GM12878 (cell line): ENCODE data around the gene DDX19B. TPM values are rescaled to one million over a fixed set of nuclear protein-coding genes. Genes with fewer than 3 reads are reported as not detected.
A peak's percentile ranks its signal among the peaks of the same experiment; 100 is the strongest.

Experiments used
- ASH2L ChIP-seq: fragments of 300-600, 200-600 bp; sonication (generic); IDR thresholded peaks from 2 replicates; pipeline ENCODE4 v1.6.1; 2017; ENCODE audit warnings: low read depth, mild to moderate bottlenecking, borderline replicate concordance
- BACH1 ChIP-seq: fragments of 450-650 bp; IDR thresholded peaks from 2 replicates; pipeline ENCODE4 v1.6.1; 2017; ENCODE audit warnings: mild to moderate bottlenecking, borderline replicate concordance
- BCL11A ChIP-seq: IDR thresholded peaks from 2 replicates; pipeline ENCODE4 v1.6.1; 2011; ENCODE audit warnings: low read depth, low read length
- CEBPB ChIP-seq, 2 experiments: fragments of 150-350 bp in 1 of 2; IDR thresholded peaks; 2 replicates each; pipeline ENCODE4 v1.6.1; 2012 to 2014; ENCODE audit warnings: low read depth in 2 of 2, low read length in 2 of 2, borderline replicate concordance in 1 of 2, inconsistent platforms in 1 of 2
- CHD2 ChIP-seq: IDR thresholded peaks from 2 replicates; pipeline ENCODE4 v1.6.1; 2011; ENCODE audit warnings: low read depth, low read length, improper control_type of control experiment, borderline replicate concordance
- EED ChIP-seq: sonication (generic); IDR thresholded peaks from 2 replicates; pipeline ENCODE4 v1.6.1; 2016; ENCODE audit warnings: antibody characterized with exemption, low read depth
- GATAD2B ChIP-seq: fragments of 450-650 bp; conservative IDR thresholded peaks from 2 replicates; pipeline ENCODE4 v1.6.1; 2017; ENCODE audit warnings: low read depth, mild to moderate bottlenecking, moderate library complexity
- HDAC2 ChIP-seq: fragments of 200-600 bp; sonication (generic); IDR thresholded peaks from 2 replicates; pipeline ENCODE4 v1.6.1; 2017
- HDAC6 ChIP-seq: fragments of 200-600 bp; sonication (generic); IDR thresholded peaks from one replicate; pipeline ENCODE4 v1.8.0; 2017; ENCODE audit warnings: antibody characterized with exemption; ENCODE audit not compliant: unreplicated experiment
- HDGF ChIP-seq: fragments of 450-650 bp; IDR thresholded peaks from 2 replicates; pipeline ENCODE4 v1.6.1; 2016; ENCODE audit warnings: antibody characterized with exemption
- KAT2A ChIP-seq: conservative IDR thresholded peaks from 2 replicates; pipeline ENCODE4 v1.6.1; 2011; ENCODE audit warnings: low read depth, low read length; ENCODE audit not compliant: control insufficient read depth
- RB1 ChIP-seq: fragments of 450-650 bp; formaldehyde crosslinking; IDR thresholded peaks from 2 replicates; pipeline ENCODE4 v1.6.1; 2017; ENCODE audit warnings: mild to moderate bottlenecking, borderline replicate concordance
- RFX5 ChIP-seq: IDR thresholded peaks from 2 replicates; pipeline ENCODE4 v1.6.1; 2011; ENCODE audit warnings: low read depth, low read length, improper control_type of control experiment
- SP1 ChIP-seq: IDR thresholded peaks from one replicate; pipeline ENCODE4 v1.6.1; 2011; ENCODE audit warnings: low read depth, low read length
- STAT3 ChIP-seq: IDR thresholded peaks from 2 replicates; pipeline ENCODE4 v1.6.1; 2011; ENCODE audit warnings: low read depth, low read length, improper control_type of control experiment
- SUZ12 ChIP-seq: fragments of 200-600 bp; sonication (generic); IDR thresholded peaks from one replicate; pipeline ENCODE4 v1.6.1; 2018; ENCODE audit warnings: antibody characterized with exemption, mild to moderate bottlenecking; ENCODE audit not compliant: unreplicated experiment
- TAF1 ChIP-seq: IDR thresholded peaks from 2 replicates; pipeline ENCODE4 v1.6.1; 2011; ENCODE audit warnings: mild to moderate bottlenecking, low read depth, low read length, borderline replicate concordance
- ZBED1 ChIP-seq: IDR thresholded peaks from 2 replicates; pipeline ENCODE4 v1.6.1; 2016; ENCODE audit warnings: borderline replicate concordance
- polyA plus RNA-seq, 11 experiments: library from polyadenylated mRNA; depleted of rRNA in 4 of 11; unstranded in 6 of 11; stranded (reverse) in 5 of 11; fragments of >200 nt; fragmentation: Nextera tagmentation in 4 of 11; fragmentation: Illumina TruSeq in 1 of 11; extraction: Ambion mirVana in 4 of 11; extraction: Trizol in 1 of 11; gene quantifications; 1 replicate in 1 of 11; 2 replicates in 10 of 11; pipeline versions ENCODE4 v1.2.1 to v1.2.3, GENCODE V29; 2011 to 2016; ENCODE audit warnings: inconsistent platforms in 2 of 11, missing spikeins in 2 of 11, low read depth in 1 of 11
- total RNA-seq, 4 experiments: library from RNA; depleted of rRNA in 3 of 4; stranded (reverse); fragments of >200 nt in 3 of 4; fragmentation: Illumina TruSeq in 1 of 4; extraction: Trizol in 1 of 4; gene quantifications; 2 replicates each; pipeline versions ENCODE4 v1.2.1 to v1.2.3, GENCODE V29; 2013 to 2021
- TF ChIP-seq, protein P1 (sequence below): fragments of 150-350 bp; IDR thresholded peaks from 2 replicates; pipeline ENCODE4 v1.6.1; 2014; ENCODE audit warnings: mild to moderate bottlenecking, low read depth, low read length
- TF ChIP-seq, protein P2 (sequence below): fragments of 450-650 bp; IDR thresholded peaks from 2 replicates; pipeline ENCODE4 v1.6.1; 2017; ENCODE audit warnings: low read depth, mild to moderate bottlenecking, moderate library complexity
- TF ChIP-seq, protein P3 (sequence below): fragments of 450-650 bp; IDR thresholded peaks from 2 replicates; pipeline ENCODE4 v1.6.1; 2017; ENCODE audit warnings: antibody characterized with exemption, mild to moderate bottlenecking, moderate library complexity
- TF ChIP-seq, protein P4 (sequence below): IDR thresholded peaks from 2 replicates; pipeline ENCODE4 v1.6.1; 2012; ENCODE audit warnings: low read depth, low read length, improper control_type of control experiment

Gene DDX19B
- total and polyA plus RNA-seq, 10 of the 15 experiments (the other 5 are each of a cell fraction or from before 2014, with no cell fraction given): 14.1 to 69.1 (median 42.5) TPM

DNA sequence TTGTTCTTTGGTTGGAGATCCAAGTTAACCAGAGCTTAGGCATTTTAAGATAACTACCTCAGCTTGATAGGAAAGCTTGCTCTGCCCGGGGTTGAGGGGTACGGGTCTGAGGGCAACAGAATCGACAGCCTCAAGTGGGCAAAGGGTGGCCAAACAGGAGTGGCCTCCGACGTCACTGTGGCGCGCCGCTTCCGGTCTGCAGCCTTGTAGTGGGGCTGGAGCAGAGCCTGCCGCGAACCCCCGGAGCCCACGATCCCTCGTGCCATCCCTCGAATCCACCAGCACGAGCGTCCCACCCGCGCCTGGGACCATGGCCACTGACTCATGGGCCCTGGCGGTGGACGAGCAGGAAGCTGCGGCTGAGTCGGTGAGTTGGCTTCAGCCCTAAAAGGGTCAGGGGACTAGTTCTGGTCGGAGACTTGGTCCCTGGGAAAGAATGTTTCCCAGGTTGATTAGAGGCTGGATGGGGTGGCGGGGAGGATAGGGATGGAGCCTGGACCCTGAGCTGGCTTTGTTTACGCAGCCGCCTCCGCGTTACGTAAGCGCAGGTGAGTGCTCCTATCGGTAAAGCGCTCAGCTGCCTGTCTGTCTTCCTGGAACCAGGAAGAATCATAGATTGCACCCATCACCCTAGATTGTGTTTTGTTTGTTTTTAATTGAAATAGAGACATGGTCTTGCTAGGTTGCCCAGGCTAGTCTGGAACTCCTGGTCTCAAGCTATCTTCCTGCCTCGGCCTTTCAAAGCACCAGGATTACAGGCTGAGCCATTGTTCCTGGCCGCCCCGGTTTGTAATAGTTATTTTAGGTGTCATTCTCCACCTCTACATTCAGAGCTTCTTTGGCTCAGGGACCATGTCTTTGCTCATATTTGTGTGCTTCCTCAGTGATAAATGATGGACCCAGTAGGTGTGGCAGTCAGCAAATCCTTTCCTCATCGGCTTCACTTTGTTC, at the start of gene DDX19B (continued):
- TF ChIP-seq BACH1 (peak; percentile 79; the same call in 1 of the 2 replicates), EED (0 out of 2 replicates have a peak, but pooled peaks have one; percentile 39), ZBED1 (no peak), RB1 (peak; percentile 49; the same call in 1 of the 2 replicates), HDAC6 (no peak), KAT2A (no peak), HDAC2 (no peak), ASH2L (no peak), BCL11A (no peak), STAT3 (no peak), RFX5 (no peak), HDGF (peak; percentile 84; the same call in 1 of the 2 replicates), SUZ12 (no peak), SP1 (peak; percentile 28), TAF1 (peak; percentile 63), CHD2 (peak; percentile 56), CEBPB (IDR thresholded peaks at IDR 0.05; ENCODE audit: borderline replicate concordance in 1 of 2, low read depth in 2 of 2, low read length in 2 of 2) (no peak), GATAD2B (peak; percentile 65; the same call in 1 of the 2 replicates)
- TF ChIP-seq, protein P1, sequence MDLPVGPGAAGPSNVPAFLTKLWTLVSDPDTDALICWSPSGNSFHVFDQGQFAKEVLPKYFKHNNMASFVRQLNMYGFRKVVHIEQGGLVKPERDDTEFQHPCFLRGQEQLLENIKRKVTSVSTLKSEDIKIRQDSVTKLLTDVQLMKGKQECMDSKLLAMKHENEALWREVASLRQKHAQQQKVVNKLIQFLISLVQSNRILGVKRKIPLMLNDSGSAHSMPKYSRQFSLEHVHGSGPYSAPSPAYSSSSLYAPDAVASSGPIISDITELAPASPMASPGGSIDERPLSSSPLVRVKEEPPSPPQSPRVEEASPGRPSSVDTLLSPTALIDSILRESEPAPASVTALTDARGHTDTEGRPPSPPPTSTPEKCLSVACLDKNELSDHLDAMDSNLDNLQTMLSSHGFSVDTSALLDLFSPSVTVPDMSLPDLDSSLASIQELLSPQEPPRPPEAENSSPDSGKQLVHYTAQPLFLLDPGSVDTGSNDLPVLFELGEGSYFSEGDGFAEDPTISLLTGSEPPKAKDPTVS: no peak
- TF ChIP-seq, protein P2, sequence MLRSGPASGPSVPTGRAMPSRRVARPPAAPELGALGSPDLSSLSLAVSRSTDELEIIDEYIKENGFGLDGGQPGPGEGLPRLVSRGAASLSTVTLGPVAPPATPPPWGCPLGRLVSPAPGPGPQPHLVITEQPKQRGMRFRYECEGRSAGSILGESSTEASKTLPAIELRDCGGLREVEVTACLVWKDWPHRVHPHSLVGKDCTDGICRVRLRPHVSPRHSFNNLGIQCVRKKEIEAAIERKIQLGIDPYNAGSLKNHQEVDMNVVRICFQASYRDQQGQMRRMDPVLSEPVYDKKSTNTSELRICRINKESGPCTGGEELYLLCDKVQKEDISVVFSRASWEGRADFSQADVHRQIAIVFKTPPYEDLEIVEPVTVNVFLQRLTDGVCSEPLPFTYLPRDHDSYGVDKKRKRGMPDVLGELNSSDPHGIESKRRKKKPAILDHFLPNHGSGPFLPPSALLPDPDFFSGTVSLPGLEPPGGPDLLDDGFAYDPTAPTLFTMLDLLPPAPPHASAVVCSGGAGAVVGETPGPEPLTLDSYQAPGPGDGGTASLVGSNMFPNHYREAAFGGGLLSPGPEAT: 0 out of 2 replicates have a peak, but pooled peaks have one; percentile 69
- TF ChIP-seq, protein P3, sequence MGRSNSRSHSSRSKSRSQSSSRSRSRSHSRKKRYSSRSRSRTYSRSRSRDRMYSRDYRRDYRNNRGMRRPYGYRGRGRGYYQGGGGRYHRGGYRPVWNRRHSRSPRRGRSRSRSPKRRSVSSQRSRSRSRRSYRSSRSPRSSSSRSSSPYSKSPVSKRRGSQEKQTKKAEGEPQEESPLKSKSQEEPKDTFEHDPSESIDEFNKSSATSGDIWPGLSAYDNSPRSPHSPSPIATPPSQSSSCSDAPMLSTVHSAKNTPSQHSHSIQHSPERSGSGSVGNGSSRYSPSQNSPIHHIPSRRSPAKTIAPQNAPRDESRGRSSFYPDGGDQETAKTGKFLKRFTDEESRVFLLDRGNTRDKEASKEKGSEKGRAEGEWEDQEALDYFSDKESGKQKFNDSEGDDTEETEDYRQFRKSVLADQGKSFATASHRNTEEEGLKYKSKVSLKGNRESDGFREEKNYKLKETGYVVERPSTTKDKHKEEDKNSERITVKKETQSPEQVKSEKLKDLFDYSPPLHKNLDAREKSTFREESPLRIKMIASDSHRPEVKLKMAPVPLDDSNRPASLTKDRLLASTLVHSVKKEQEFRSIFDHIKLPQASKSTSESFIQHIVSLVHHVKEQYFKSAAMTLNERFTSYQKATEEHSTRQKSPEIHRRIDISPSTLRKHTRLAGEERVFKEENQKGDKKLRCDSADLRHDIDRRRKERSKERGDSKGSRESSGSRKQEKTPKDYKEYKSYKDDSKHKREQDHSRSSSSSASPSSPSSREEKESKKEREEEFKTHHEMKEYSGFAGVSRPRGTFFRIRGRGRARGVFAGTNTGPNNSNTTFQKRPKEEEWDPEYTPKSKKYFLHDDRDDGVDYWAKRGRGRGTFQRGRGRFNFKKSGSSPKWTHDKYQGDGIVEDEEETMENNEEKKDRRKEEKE: no peak
- TF ChIP-seq, protein P4, sequence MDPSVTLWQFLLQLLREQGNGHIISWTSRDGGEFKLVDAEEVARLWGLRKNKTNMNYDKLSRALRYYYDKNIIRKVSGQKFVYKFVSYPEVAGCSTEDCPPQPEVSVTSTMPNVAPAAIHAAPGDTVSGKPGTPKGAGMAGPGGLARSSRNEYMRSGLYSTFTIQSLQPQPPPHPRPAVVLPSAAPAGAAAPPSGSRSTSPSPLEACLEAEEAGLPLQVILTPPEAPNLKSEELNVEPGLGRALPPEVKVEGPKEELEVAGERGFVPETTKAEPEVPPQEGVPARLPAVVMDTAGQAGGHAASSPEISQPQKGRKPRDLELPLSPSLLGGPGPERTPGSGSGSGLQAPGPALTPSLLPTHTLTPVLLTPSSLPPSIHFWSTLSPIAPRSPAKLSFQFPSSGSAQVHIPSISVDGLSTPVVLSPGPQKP: peak; percentile 97
